GM23338 (cell line): Measurements from ENCODE around the gene EED. TPM values are rescaled to one million over a fixed set of nuclear protein-coding genes. Genes with fewer than 3 reads are reported as not detected.

Source experiments
- ATAC-seq: fragments of 200-7000 bp; cut with Tn5 transposase; 3 replicates; pipeline ENCODE4 v1.9.1; 2020
- DNase-seq: peaks from one replicate; pipeline ENCODE4 v3.0.0-alpha.2; 2015; ENCODE audit warnings: low spot score
- H2AFZ ChIP-seq: fragments of 200-600 bp; sonication (generic); 2 replicates; pipeline ENCODE4 v1.8.0; 2016; ENCODE audit warnings: antibody characterized with exemption, mild to moderate bottlenecking, moderate library complexity
- H3F3A ChIP-seq: fragments of 200-600 bp; sonication (generic); replicated peaks from 2 replicates; pipeline ENCODE4 v1.8.0; 2017; ENCODE audit warnings: antibody characterized with exemption, mixed run types, low read depth
- H3K27ac ChIP-seq: fragments of 200-600 bp; sonication (generic); 2 replicates; pipeline ENCODE4 v1.6.1; 2016; ENCODE audit warnings: low read depth
- H3K27me3 ChIP-seq: fragments of 200-600 bp; sonication (generic); 2 replicates; pipeline ENCODE4 v1.8.0; 2016; ENCODE audit warnings: mild to moderate bottlenecking, mixed run types, moderate library complexity; ENCODE audit not compliant: insufficient read depth
- H3K36me3 ChIP-seq: fragments of 200-600 bp; sonication (generic); 2 replicates; pipeline ENCODE4 v1.8.0; 2016; ENCODE audit warnings: mild to moderate bottlenecking; ENCODE audit not compliant: insufficient read depth
- H3K4me1 ChIP-seq: fragments of 200-600 bp; sonication (generic); 2 replicates; pipeline ENCODE4 v1.8.0; 2016; ENCODE audit warnings: mild to moderate bottlenecking, moderate library complexity; ENCODE audit not compliant: insufficient read depth
- H3K4me2 ChIP-seq: fragments of 200-600 bp; sonication (generic); 2 replicates; pipeline ENCODE4 v1.7.1; 2017; ENCODE audit warnings: mixed run types
- H3K4me3 ChIP-seq: fragments of 200-600 bp; sonication (generic); 2 replicates; pipeline ENCODE4 v1.6.1; 2016; ENCODE audit warnings: mixed run types
- H3K79me2 ChIP-seq: fragments of 200-600 bp; sonication (generic); replicated peaks from 2 replicates; pipeline ENCODE4 v1.8.0; 2017; ENCODE audit warnings: mild to moderate bottlenecking; ENCODE audit not compliant: insufficient read depth
- H3K9me2 ChIP-seq: fragments of 200-600 bp; sonication (generic); 2 replicates; pipeline ENCODE4 v1.8.0; 2017; ENCODE audit not compliant: insufficient read depth
- H4K20me1 ChIP-seq: fragments of 200-600 bp; sonication (generic); replicated peaks from 2 replicates; pipeline ENCODE4 v1.8.0; 2017; ENCODE audit warnings: mild to moderate bottlenecking; ENCODE audit not compliant: insufficient read depth
- H3K27ac Mint-ChIP-seq: 2 replicates; pipeline ENCODE4 v1.8.0; 2020; ENCODE audit warnings: inconsistent platforms, mild to moderate bottlenecking, moderate library complexity, mixed read lengths
- H3K27me3 Mint-ChIP-seq: 3 replicates; pipeline ENCODE4 v1.8.0; 2022; ENCODE audit warnings: low read depth, mild to moderate bottlenecking, moderate library complexity, mixed read lengths, inconsistent platforms; ENCODE audit not compliant: insufficient read depth, poor library complexity
- H3K36me3 Mint-ChIP-seq: 3 replicates; pipeline ENCODE4 v1.8.0; 2021; ENCODE audit warnings: low read depth, mild to moderate bottlenecking, inconsistent platforms, moderate library complexity, mixed read lengths
- H3K4me1 Mint-ChIP-seq: 3 replicates; pipeline ENCODE4 v1.8.0; 2020; ENCODE audit warnings: mild to moderate bottlenecking, inconsistent platforms, mixed read lengths
- H3K4me3 Mint-ChIP-seq: 3 replicates; pipeline ENCODE4 v1.8.0; 2021; ENCODE audit warnings: moderate library complexity, mild to moderate bottlenecking, inconsistent platforms, mixed read lengths
- H3K9me3 Mint-ChIP-seq: 3 replicates; pipeline ENCODE4 v1.8.0; 2020; ENCODE audit warnings: moderate library complexity, mild to moderate bottlenecking, inconsistent platforms, mixed read lengths
- CREB1 ChIP-seq: fragments of 250-450 bp; sonication (Bioruptor Pico); IDR thresholded peaks from 2 replicates; pipeline ENCODE4 v1.5.0; 2020; ENCODE audit warnings: low read depth, mild to moderate bottlenecking, moderate library complexity
- ZNF331 ChIP-seq: fragments of 250-450 bp; sonication (Bioruptor Pico); IDR thresholded peaks from 2 replicates; pipeline ENCODE4 v1.5.0; 2020; ENCODE audit warnings: low read depth, mild to moderate bottlenecking, moderate library complexity
- polyA plus RNA-seq: library from polyadenylated mRNA; unstranded; fragments of >200 nt; fragmentation: Nextera tagmentation; extraction: Ambion mirVana; gene quantifications from 2 replicates; pipeline ENCODE4 v1.2.1, GENCODE V29; 2016
- total RNA-seq: library from RNA; depleted of rRNA; stranded (reverse); fragments of >200 nt; shearing (Covaris generic); gene quantifications from 2 replicates; pipeline ENCODE4 v1.2.3, GENCODE V29; 2014
- TF ChIP-seq, protein P1 (sequence below): IDR thresholded peaks from 2 replicates; pipeline ENCODE4 v1.6.1; 2016; ENCODE audit warnings: antibody characterized with exemption
- TF ChIP-seq, protein P2 (sequence below), 2 experiments: fragments of 200-600 bp in 1 of 2; sonication (generic) in 1 of 2; conservative IDR thresholded peaks; 2 replicates each; pipeline versions ENCODE4 v1.5.1 to v1.6.1; 2016 to 2017; ENCODE audit warnings: antibody characterized with exemption in 2 of 2, low read depth in 2 of 2, mild to moderate bottlenecking in 2 of 2, moderate library complexity in 1 of 2

The EED gene
- total and polyA plus RNA-seq, 2 experiments from 2014 or later: 26.7 to 29.7 TPM

DNA sequence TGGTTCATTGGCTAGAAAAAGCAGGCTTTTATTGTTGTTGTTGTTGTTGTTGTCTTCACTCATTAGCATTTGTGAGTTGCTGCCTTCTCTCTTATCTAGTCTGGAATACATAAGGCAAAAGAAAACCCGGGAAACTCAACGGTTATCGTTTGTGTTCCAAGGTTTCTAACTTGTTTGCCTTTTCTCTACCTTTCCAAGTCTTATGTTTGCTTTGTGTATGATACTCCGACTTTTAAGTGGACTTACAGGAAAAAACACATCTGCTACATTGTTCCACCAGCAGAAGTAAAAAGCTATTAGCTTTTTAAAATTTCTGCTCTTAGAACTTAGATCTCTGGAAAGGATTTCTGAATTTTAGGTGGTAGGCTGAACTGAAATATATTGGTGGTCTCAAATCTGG, 30.4 kb downstream of the EED start:
- H3K27ac Mint-ChIP-seq: no peak overlapping the region; the same call in 1 of the 2 replicates
- H3K79me2 ChIP-seq: peaks cover 43% of the 10 kb centered on the region

DNA sequence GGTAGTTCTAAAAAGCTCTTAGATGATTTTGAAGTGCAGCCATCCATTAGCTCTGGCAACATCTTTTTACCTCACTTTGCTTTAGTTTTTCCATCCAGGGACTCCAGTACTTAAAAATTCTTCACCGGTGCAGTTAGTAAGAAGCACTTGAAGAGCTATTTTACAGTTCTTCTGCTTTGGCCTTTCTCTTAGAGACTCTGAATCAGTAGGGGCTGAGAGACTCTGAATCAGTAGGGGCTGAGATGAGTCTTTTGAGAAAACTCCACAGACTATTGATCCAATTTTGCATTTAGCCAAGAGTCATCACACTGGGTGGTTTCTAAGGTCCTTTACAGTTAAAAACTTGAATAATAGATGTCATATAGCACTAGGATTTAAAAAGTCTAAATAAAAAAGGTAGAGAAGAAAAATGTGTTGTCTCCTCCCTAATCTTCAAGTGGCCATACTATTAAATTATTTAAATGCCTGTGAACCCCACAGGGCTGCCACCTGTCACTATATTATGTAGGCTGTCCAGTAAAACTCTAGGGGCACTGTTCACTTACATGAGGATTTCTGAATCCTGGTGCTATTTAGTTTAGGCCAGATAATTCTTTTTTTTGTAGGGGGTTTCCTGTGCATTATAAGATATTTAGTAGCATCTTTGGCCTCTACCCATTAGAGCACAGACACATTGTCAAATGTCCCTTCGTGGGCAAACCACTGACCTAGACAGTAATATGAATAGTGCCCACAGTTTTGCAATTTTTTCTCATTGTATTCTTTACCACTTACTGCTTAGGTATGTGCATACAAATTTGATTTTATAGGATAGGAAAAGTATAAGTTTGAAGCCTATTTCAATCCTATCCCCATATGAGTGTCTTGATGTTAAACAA, 31.2 kb downstream of the EED start:
- Mint-ChIP-seq H3K4me1 (peaks cover 7% of the 10 kb centered on the region; the same call in 2 of the 3 replicates), H3K27ac (no peak overlapping the region), H3K36me3 (peaks cover 21% of the 10 kb centered on the region; the same call in 2 of the 3 replicates), H3K4me3 (no peak overlapping the region), H3K9me3 (no peaks in the 10 kb centered on the region), H3K27me3 (no peaks in the 10 kb centered on the region)
- no peak overlapping the region for H2AFZ ChIP-seq
- no peak overlapping the region for H3K4me2 ChIP-seq
- no peaks in the 10 kb centered on the region for H3K27me3 ChIP-seq
- no peak for ATAC-seq
- no peak for DNase-seq
- H3K27ac ChIP-seq: no peak overlapping the region
- no peaks in the 10 kb centered on the region for H3F3A ChIP-seq
- peaks cover 38% of the 10 kb centered on the region for H3K79me2 ChIP-seq
- no peak overlapping the region for H3K4me3 ChIP-seq
- 0 out of 2 replicates have a peak, but pooled peaks cover 3% of the 10 kb centered on the region for H4K20me1 ChIP-seq
- H3K36me3 ChIP-seq: peaks cover 10% of the 10 kb centered on the region; the same call in 1 of the 2 replicates
- TF ChIP-seq, protein P1, sequence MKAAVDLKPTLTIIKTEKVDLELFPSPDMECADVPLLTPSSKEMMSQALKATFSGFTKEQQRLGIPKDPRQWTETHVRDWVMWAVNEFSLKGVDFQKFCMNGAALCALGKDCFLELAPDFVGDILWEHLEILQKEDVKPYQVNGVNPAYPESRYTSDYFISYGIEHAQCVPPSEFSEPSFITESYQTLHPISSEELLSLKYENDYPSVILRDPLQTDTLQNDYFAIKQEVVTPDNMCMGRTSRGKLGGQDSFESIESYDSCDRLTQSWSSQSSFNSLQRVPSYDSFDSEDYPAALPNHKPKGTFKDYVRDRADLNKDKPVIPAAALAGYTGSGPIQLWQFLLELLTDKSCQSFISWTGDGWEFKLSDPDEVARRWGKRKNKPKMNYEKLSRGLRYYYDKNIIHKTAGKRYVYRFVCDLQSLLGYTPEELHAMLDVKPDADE: no peak
- TF ChIP-seq, protein P2, sequence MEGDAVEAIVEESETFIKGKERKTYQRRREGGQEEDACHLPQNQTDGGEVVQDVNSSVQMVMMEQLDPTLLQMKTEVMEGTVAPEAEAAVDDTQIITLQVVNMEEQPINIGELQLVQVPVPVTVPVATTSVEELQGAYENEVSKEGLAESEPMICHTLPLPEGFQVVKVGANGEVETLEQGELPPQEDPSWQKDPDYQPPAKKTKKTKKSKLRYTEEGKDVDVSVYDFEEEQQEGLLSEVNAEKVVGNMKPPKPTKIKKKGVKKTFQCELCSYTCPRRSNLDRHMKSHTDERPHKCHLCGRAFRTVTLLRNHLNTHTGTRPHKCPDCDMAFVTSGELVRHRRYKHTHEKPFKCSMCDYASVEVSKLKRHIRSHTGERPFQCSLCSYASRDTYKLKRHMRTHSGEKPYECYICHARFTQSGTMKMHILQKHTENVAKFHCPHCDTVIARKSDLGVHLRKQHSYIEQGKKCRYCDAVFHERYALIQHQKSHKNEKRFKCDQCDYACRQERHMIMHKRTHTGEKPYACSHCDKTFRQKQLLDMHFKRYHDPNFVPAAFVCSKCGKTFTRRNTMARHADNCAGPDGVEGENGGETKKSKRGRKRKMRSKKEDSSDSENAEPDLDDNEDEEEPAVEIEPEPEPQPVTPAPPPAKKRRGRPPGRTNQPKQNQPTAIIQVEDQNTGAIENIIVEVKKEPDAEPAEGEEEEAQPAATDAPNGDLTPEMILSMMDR (conservative IDR thresholded peaks at IDR 0.05; ENCODE audit: low read depth in 2 of 2): peak in 1 of 2 experiments; percentile 21; a peak in 1 of 4 replicates
- TF ChIP-seq ZNF331 (CRISPR knock-in tag): no peak
- TF ChIP-seq CREB1 (CRISPR knock-in tag): no peak
- H3K4me1 ChIP-seq: no peaks in the 10 kb centered on the region
- no peaks in the 10 kb centered on the region for H3K9me2 ChIP-seq

More for the DNA sequence above, 30.4 kb downstream of the EED start:
- ATAC-seq: no peak
- no peaks in the 10 kb centered on the region for H3K9me2 ChIP-seq
- no peak overlapping the region for H3K4me2 ChIP-seq
- Mint-ChIP-seq H3K9me3 (no peaks in the 10 kb centered on the region), H3K4me3 (no peak overlapping the region), H3K27me3 (no peaks in the 10 kb centered on the region), H3K4me1 (peaks cover 7% of the 10 kb centered on the region; the same call in 2 of the 3 replicates), H3K36me3 (peaks cover 22% of the 10 kb centered on the region; the same call in 2 of the 3 replicates)
- H3F3A ChIP-seq: no peaks in the 10 kb centered on the region
- no peak overlapping the region for H2AFZ ChIP-seq
- no peak overlapping the region for H3K4me3 ChIP-seq
- H3K4me1 ChIP-seq: no peaks in the 10 kb centered on the region
- TF ChIP-seq, protein P2 (conservative IDR thresholded peaks at IDR 0.05; ENCODE audit: low read depth in 2 of 2): no peak
- H3K27me3 ChIP-seq: no peaks in the 10 kb centered on the region
- H3K27ac ChIP-seq: no peak overlapping the region
- H3K36me3 ChIP-seq: peaks cover 10% of the 10 kb centered on the region; the same call in 1 of the 2 replicates
- no peak for DNase-seq
- H4K20me1 ChIP-seq: 0 out of 2 replicates have a peak, but pooled peaks cover 3% of the 10 kb centered on the region
